K562 (cell line): ENCODE measurements around the gene AKT2. TPM values are rescaled to one million over a fixed set of nuclear protein-coding genes. Genes with fewer than 3 reads are reported as not detected.

Experiments
- ARNT ChIP-seq, 2 experiments: fragments of 450-650 bp; IDR thresholded peaks; 2 replicates each; pipeline ENCODE4 v1.6.1; 2016; ENCODE audit warnings: mild to moderate bottlenecking in 1 of 2
- CBX2 ChIP-seq: fragments of 200-600 bp; sonication (generic); IDR thresholded peaks from one replicate; pipeline ENCODE4 v1.6.1; 2012; ENCODE audit warnings: mild to moderate bottlenecking, low read length, inconsistent platforms; ENCODE audit not compliant: insufficient read depth, poor library complexity, severe bottlenecking
- CREB3 ChIP-seq: fragments of 450-650 bp; conservative IDR thresholded peaks from 2 replicates; pipeline ENCODE4 v1.6.1; 2016; ENCODE audit warnings: missing genetic modification characterization, low read depth, mild to moderate bottlenecking, missing compliant biosample characterization, moderate library complexity
- DACH1 ChIP-seq: fragments of 450-650 bp; IDR thresholded peaks from 2 replicates; pipeline ENCODE4 v1.6.1; 2018; ENCODE audit not compliant: partially characterized antibody
- LCOR ChIP-seq: sonication (generic); formaldehyde crosslinking; IDR thresholded peaks from 2 replicates; pipeline ENCODE4 v1.8.0; 2022; ENCODE audit warnings: mild to moderate bottlenecking, missing genetic modification reagents
- MBD2 ChIP-seq: sonication (generic); IDR thresholded peaks from 2 replicates; pipeline ENCODE4 v1.6.1; 2016; ENCODE audit warnings: low read depth, borderline replicate concordance
- MCM2 ChIP-seq: fragments of 450-650 bp; IDR thresholded peaks from 2 replicates; pipeline ENCODE4 v1.6.1; 2017; ENCODE audit warnings: low read depth, mild to moderate bottlenecking
- MLX ChIP-seq, 2 experiments: fragments of 450-650 bp in 1 of 2; sonication (generic) in 1 of 2; formaldehyde crosslinking; conservative IDR thresholded peaks; 2 replicates each; pipeline versions ENCODE4 v1.4.0 to v1.8.1; 2020 to 2022; ENCODE audit warnings: mild to moderate bottlenecking in 1 of 2, missing genetic modification reagents in 1 of 2
- PBX2 ChIP-seq, 2 experiments: IDR thresholded peaks in 1 of 2; conservative IDR thresholded peaks in 1 of 2; 2 replicates each; pipeline ENCODE4 v1.6.1; 2016; ENCODE audit warnings: low read depth in 2 of 2, mild to moderate bottlenecking in 1 of 2, missing compliant biosample characterization in 1 of 2, missing genetic modification characterization in 1 of 2, moderate library complexity in 1 of 2
- PCBP2 ChIP-seq: fragments of 200-400 bp; formaldehyde crosslinking; IDR thresholded peaks from 2 replicates; pipeline ENCODE4 v1.6.1; 2018; ENCODE audit warnings: low read length, low read depth, mild to moderate bottlenecking, moderate library complexity; ENCODE audit not compliant: poor library complexity, severe bottlenecking
- SMAD4 ChIP-seq: fragments of 250-450 bp; sonication (Bioruptor Pico); conservative IDR thresholded peaks from 2 replicates; pipeline ENCODE4 v1.8.0; 2021; ENCODE audit warnings: inconsistent platforms, mild to moderate bottlenecking, moderate library complexity
- ZFP1 ChIP-seq: fragments of 450-650 bp; formaldehyde crosslinking; IDR thresholded peaks from 2 replicates; pipeline ENCODE4 v1.4.0; 2020; ENCODE audit warnings: mild to moderate bottlenecking, mixed read lengths
- ZFP91 ChIP-seq: sonication (generic); formaldehyde crosslinking; IDR thresholded peaks from 2 replicates; pipeline ENCODE4 v1.8.0; 2022; ENCODE audit warnings: mild to moderate bottlenecking, missing genetic modification reagents
- ZNF12 ChIP-seq: sonication (generic); formaldehyde crosslinking; IDR thresholded peaks from 2 replicates; pipeline ENCODE4 v1.4.0; 2020; ENCODE audit warnings: mild to moderate bottlenecking, missing genetic modification reagents
- ZNF324 ChIP-seq: fragments of 250-450 bp; sonication (Bioruptor Pico); IDR thresholded peaks from 2 replicates; pipeline ENCODE4 v1.4.0; 2020; ENCODE audit warnings: mild to moderate bottlenecking
- ZNF408 ChIP-seq: fragments of 250-450 bp; sonication (Bioruptor Pico); IDR thresholded peaks from 2 replicates; pipeline ENCODE4 v1.4.0; 2020; ENCODE audit warnings: low read depth, mild to moderate bottlenecking, moderate library complexity
- polyA plus RNA-seq, 8 experiments: library from polyadenylated mRNA; depleted of rRNA in 4 of 8; stranded (reverse) in 5 of 8; unstranded in 3 of 8; fragments of >200 nt; fragmentation: Nextera tagmentation in 2 of 8; fragmentation: Illumina TruSeq in 1 of 8; extraction: Ambion mirVana in 2 of 8; extraction: Trizol in 1 of 8; gene quantifications; 2 replicates each; pipeline versions ENCODE4 v1.2.1 to v1.2.3, GENCODE V29; 2011 to 2014; ENCODE audit warnings: inconsistent platforms in 1 of 8, missing spikeins in 1 of 8
- total RNA-seq, 7 experiments: library from RNA; depleted of rRNA in 6 of 7; stranded (reverse); fragments of >200 nt in 6 of 7; fragmentation: Illumina TruSeq in 2 of 7; extraction: Trizol in 2 of 7; gene quantifications; 2 replicates each; pipeline versions ENCODE4 v1.2.1 to v1.2.3, GENCODE V29; 2011 to 2021; ENCODE audit warnings: low replicate concordance in 1 of 7
- TF ChIP-seq, protein P1 (sequence below): fragments of 450-650 bp; formaldehyde crosslinking; IDR thresholded peaks from 2 replicates; pipeline ENCODE4 v1.4.0; 2020; ENCODE audit warnings: mild to moderate bottlenecking, moderate library complexity
- TF ChIP-seq, protein P2 (sequence below): sonication (generic); formaldehyde crosslinking; IDR thresholded peaks from 2 replicates; pipeline ENCODE4 v1.9.0; 2022; ENCODE audit warnings: mild to moderate bottlenecking, missing genetic modification reagents

AKT2 gene
- total and polyA plus RNA-seq, 9 of the 15 experiments (the other 6 are each of a cell fraction or from before 2014, with no cell fraction given): 1.1 to 132 (median 67.7) TPM

GRCh38 chr19:40217934-40218890 lies 66.9 kb downstream of the AKT2 start, which contains the start of gene TTC9B (continued):
- TF ChIP-seq PBX2 (CRISPR knock-in tag; IDR thresholded peaks at IDR 0.05; ENCODE audit: low read depth): no peak
- TF ChIP-seq PBX2 (tag; conservative IDR thresholded peaks at IDR 0.05; ENCODE audit: low read depth): no peak
- TF ChIP-seq CREB3 (tag): no peak
- no peak for TF ChIP-seq MBD2
- TF ChIP-seq, protein P1, sequence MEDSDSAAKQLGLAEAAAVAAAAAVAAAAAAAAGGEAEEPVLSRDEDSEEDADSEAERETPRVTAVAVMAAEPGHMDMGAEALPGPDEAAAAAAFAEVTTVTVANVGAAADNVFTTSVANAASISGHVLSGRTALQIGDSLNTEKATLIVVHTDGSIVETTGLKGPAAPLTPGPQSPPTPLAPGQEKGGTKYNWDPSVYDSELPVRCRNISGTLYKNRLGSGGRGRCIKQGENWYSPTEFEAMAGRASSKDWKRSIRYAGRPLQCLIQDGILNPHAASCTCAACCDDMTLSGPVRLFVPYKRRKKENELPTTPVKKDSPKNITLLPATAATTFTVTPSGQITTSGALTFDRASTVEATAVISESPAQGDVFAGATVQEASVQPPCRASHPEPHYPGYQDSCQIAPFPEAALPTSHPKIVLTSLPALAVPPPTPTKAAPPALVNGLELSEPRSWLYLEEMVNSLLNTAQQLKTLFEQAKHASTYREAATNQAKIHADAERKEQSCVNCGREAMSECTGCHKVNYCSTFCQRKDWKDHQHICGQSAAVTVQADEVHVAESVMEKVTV (CRISPR knock-in tag): no peak
- TF ChIP-seq, protein P2, sequence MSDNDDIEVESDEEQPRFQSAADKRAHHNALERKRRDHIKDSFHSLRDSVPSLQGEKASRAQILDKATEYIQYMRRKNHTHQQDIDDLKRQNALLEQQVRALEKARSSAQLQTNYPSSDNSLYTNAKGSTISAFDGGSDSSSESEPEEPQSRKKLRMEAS (CRISPR knock-in tag): no peak
- no peak for TF ChIP-seq ARNT (IDR thresholded peaks at IDR 0.05)
- no peak for TF ChIP-seq MLX (CRISPR knock-in tag; conservative IDR thresholded peaks at IDR 0.05)
- TF ChIP-seq MCM2: no peak
- no peak for TF ChIP-seq DACH1
- TF ChIP-seq SMAD4 (CRISPR knock-in tag): no peak
- TF ChIP-seq ZNF12 (CRISPR knock-in tag): no peak
- no peak for TF ChIP-seq ZNF408 (CRISPR knock-in tag)
- no peak for TF ChIP-seq ZFP1 (CRISPR knock-in tag)
- no peak for TF ChIP-seq ZFP91 (CRISPR knock-in tag)
- no peak for TF ChIP-seq LCOR (CRISPR knock-in tag)
- TF ChIP-seq CBX2: no peak
- TF ChIP-seq PCBP2: no peak
- no peak for TF ChIP-seq ZNF324 (CRISPR knock-in tag)
